CD4-positive, alpha-beta T cell treated with Interleukin-10 for 1 hour (primary cell): ENCODE data around the gene GPATCH2L.

Source experiments
- DNase-seq: peaks from one replicate; pipeline ENCODE4 v3.0.0-alpha.2; 2020

Gene GPATCH2L

GRCh38 chr14:76203086-76204001 lies 51.6 kb downstream of the GPATCH2L start:
- no peak for DNase-seq

DNA sequence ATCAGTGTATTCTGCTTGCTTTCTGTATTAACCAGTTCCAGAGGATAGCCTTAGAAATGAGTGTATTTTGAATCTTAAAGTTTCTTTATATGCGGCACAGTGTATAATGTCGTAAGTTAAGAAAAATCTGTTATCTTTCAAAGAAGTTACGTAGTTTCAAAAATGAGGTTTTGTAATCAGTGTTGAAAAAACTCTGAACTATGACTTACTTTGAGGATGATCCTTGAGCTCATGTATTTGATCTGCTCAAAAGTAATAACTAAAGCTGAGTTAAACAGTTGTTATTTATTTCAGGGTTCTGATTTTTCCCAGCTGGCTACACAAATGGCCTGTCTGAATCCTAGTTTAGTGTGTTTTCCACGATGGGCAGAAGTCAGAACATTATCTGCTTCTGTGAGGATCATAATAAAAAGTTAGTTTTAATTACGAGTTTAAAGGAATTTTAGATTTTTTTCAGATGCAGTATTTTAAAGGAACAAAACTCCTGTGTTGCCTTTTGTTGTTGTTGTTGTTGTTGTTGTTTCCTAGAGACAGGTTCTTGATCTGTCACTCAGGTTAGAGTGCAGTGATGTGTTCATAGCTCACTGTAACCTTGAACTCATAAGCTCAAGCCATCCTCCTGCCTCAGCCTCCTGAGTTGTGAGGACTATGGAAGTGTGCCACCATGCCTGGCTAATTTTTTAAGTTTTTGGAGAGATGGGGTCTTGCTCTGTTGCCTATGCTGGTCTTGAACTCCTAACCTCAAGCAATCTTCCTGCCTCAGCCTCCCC lies 52.9 kb downstream of the GPATCH2L start:
- no peak for DNase-seq

DNA sequence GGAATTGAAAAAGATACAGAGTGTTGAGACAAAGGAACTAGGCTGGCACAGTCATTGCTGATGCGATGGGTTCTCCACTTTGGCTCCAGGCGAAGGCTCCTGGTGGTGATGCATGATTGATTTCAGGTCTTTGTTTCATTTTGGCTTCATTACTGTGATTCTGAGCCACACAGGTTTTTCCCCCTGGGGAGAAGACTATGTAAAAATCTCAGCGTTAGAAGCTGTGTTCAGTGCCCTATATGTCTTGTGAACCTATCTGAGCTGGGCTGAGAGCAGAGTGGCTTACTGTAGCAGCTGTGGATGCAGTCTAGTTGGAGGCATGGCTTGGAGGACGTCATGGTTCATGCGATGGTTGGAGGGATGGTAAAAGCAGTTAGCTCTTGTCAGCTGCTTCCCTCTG lies 54.0 kb downstream of the GPATCH2L start:
- no peak for DNase-seq

DNA sequence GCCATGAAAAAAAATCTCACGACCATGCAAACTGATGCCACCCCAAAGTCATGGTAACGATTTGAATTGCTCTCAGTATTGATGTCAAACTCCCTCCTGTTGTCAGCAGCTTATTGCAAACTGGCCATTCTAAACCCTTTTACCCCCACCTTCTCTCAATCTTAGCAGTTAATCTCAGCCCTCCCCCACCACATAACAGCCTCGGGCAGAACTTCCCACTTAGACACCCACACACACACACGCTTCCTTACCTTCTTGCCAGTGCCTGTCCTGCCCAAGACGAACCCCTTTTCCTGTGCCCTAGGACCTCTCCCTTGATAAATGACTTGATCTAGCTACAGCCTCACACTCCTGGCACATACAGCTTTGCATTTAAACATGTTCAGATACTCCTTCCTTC lies 56.6 kb downstream of the GPATCH2L start:
- DNase-seq = no peak

- no peak for DNase-seq
Observed at GRCh38 chr14:76212242-76212641, 60.5 kb downstream of the GPATCH2L start.

GRCh38 chr14:76217179-76217578 lies 65.5 kb downstream of the GPATCH2L start:
- no peak for DNase-seq

DNA sequence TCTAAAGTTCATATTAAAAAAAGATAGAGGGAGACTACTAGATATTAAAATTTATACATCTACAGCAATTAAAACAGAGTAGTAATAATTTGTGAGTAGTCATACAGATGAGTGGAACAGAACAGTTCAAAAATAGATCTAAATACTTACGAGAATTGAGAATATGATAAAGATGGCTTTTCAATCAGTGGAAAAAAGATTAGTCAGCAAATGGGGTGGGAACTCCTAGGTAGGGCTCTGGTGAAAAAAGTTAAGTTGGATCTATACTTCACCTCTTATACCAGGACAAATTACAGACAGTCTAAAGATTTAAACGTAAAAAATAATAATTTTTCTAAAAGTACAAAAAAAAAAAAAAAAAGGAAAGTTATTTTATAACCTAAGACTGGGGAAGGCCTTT lies 66.9 kb downstream of the GPATCH2L start:
- DNase-seq = no peak

- DNase-seq = no peak
Observed at GRCh38 chr14:76219873-76220272, 68.2 kb downstream of the GPATCH2L start.

- DNase-seq = no peak
Observed at GRCh38 chr14:76227450-76228050, 75.8 kb downstream of the GPATCH2L start.

DNA sequence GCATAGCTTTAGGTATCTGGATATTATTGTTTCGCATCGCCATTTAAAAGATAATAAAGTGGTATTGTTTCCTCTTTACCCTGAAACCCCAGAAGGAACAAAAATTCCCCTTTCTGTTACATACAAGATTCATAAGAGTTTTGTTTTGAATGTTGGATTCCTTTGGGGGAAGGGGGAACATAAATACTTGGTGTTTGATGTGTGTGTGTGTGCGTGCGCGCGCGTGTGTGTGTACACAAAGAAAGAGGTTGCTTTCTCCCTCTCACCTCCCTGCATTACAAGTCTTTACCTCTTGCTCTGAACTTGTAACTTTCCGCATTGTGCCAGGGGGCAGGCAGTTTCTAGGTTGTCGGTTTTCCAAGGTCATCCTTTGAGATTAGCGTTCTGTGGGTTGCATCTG lies 76.4 kb downstream of the GPATCH2L start:
- no peak for DNase-seq

- no peak for DNase-seq
Observed at GRCh38 chr14:76232800-76233199, 81.1 kb downstream of the GPATCH2L start.

DNA sequence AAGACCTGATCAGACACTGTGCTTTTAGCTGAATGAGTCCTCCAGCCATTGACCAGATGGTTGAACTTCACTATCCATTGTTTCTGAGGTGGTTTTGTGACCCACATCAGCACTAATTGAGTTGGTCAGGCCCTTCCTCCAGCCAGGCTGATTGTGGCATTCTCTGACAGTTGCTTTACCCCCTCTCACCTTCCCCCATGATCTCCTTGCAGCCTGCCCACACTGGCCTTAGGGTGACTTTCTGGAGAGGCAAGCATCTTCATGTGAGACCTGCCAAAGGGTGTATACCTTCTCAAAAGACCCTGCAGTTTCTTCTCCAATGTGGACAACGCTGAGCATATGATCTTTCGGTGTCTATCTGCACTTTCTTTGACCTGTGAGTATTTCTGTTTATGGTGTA lies 83.9 kb downstream of the GPATCH2L start:
- DNase-seq = no peak

GRCh38 chr14:76236172-76237130 lies 84.7 kb downstream of the GPATCH2L start:
- no peak for DNase-seq

DNA sequence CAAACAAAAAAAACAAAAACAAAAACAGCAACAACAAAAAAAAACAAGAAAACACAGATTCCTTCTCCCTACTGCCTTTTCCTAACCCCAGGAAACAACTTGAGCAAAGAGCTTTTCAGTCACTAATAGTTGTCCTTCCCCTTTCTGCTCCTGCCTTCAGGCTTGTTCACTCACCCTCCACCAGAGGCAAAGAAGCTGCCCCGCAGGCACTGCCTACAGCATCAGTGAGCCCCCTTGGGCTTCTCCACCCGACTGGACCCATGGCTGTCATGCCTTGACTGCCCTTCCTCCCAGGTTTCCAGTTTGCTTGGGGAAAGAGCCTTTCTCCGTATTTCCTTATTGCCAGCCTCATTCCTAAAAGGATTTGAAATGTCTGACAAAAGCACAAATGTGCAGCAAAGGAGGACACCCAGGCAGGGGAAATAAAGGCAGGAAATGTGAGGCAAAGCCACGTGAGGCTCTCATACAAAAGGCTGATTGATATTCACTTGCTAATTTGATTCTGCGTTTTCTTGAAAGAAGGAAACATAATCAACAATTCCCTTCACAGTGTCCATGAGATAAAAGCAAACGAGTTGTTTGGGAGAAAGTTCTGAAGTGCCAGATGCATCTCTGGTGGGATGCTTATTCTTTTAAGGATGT lies 85.7 kb downstream of the GPATCH2L start:
- DNase-seq = no peak

DNA sequence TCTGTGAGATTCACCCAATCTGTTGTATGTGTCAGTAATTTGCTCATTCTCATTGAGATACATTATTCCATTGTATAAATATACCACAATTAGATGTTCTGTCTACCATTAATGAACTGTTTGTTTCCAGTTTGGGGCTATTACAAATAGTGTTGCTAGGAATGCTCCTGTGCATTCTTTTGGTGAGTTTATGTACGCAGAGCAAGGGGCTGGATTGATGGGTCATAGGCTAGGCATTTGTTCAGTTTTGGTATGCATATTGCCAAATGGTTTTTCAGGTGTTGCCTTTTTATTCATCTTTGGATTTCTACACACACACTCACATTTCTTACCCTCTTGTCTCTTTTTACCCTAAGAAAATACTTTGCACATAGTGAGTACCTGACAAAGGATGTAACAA lies 93.4 kb downstream of the GPATCH2L start:
- DNase-seq = no peak

- no peak for DNase-seq
Observed at GRCh38 chr14:76250302-76250701, 98.6 kb downstream of the GPATCH2L start.

DNA sequence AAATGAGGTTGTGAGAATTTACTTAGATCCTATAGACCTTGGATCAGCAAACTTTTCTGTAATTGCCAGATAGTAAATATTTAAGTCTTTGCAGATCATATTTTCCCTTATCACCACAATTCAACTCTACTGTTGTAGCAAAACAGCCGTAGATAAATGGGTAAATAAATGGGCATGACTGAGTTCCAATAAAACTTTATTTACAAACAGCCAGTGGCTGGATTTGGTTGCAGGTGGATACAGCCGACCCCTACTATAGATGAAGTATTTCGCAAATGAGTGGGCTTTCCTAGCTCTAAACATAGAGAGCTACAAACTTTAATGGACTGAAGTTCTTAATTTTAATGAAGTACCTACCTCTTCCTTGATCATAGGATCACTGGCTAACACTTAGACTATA lies 100.7 kb downstream of the GPATCH2L start:
- DNase-seq = no peak

- no peak for DNase-seq
Observed at GRCh38 chr14:76253111-76253510, 101.4 kb downstream of the GPATCH2L start.

GRCh38 chr14:76256545-76256944 lies 104.8 kb downstream of the GPATCH2L start:
- no peak for DNase-seq

GRCh38 chr14:76257111-76257803 lies 105.5 kb downstream of the GPATCH2L start:
- no peak for DNase-seq

DNA sequence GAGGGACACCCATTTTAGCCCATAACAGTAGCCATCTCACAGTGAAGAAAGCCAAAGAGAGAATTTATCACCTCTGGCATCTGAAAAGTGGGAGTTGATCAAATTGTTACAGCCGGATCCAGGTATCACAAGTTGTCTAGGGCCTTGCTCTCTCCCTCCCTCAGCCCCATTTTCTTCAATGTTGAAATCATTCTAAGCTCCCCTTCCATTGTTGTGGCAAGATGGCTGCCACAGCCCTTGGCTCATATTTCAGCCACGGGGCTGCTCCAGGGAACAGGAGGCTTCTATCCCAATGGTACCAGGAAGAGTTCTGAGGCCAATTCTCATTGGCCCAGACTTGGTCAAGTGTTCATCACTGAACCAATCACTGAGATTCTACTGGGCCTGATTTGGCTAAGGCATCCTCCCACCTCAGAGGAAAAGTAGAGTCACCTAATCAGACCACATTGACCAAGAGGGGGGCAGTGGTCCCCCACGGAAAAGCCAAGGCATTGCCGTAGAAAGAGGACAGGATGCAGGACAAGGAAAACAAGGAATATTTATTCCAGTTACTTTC lies 106.2 kb downstream of the GPATCH2L start:
- DNase-seq = no peak
